HCT116 (cell line): ENCODE data around the gene MCF2L2. TPM values are rescaled to one million over a fixed set of nuclear protein-coding genes. Genes with fewer than 3 reads are reported as not detected.

Experiments used
- ATAC-seq: fragments of 200-7000 bp; cut with Tn5 transposase; 2 replicates; pipeline ENCODE4 v1.9.1; 2020; ENCODE audit warnings: mild to moderate bottlenecking, moderate library complexity
- BruUV-seq: library from RNA; stranded (reverse); fragments of 400-500 nt; replicated peaks from 2 replicates; lab custom pipeline; 2021; lab: Mats Ljungman, UMichigan
- CTCF ChIA-PET: fragments of 300-600 bp; sonication (Branson Sonifier 250); formaldehyde crosslinking; loops from one replicate; lab custom pipeline; 2021; ENCODE audit warnings: antibody characterized with exemption; lab: Charles Lee
- POLR2A ChIA-PET: fragments of 300-600, 350-600 bp; sonication (Branson Sonifier 250); formaldehyde crosslinking; loops from one replicate; lab custom pipeline; 2021; ENCODE audit warnings: antibody characterized with exemption; lab: Charles Lee
- RAD21 ChIA-PET, 2 experiments: fragments of 300-600 bp; sonication (Branson Sonifier 250); formaldehyde crosslinking; loops; one replicate each; lab custom pipeline; 2023; ENCODE audit warnings: low total read pairs in 2 of 2; ENCODE audit not compliant: uncharacterized antibody in 2 of 2, unreplicated experiment in 2 of 2, low non-redundant PET in 1 of 2; lab: Charles Lee
- DNase-seq: peaks from one replicate; pipeline ENCODE4 v3.0.0-alpha.2; 2010; ENCODE audit warnings: low read depth, low spot score
- H2AFZ ChIP-seq: fragments of 200-600 bp; shearing (Covaris generic), sonication (generic); 2 replicates; pipeline ENCODE4 v1.6.1; 2017; ENCODE audit warnings: low read depth, mixed run types, mixed read lengths, antibody characterized with exemption, low read length; ENCODE audit not compliant: poor library complexity, severe bottlenecking
- H3K27ac ChIP-seq: 2 replicates; pipeline ENCODE4 v1.5.1; 2012; ENCODE audit warnings: low read depth, low read length
- H3K27me3 ChIP-seq: fragments of 200-600 bp; sonication (generic); 2 replicates; pipeline ENCODE4 v1.6.1; 2016; ENCODE audit warnings: mixed run types, low read length, mixed read lengths; ENCODE audit not compliant: insufficient read depth
- H3K36me3 ChIP-seq, 2 experiments: fragments of 200-500 bp in 1 of 2; fragments of 200-600 bp in 1 of 2; sonication (Bioruptor generic) in 1 of 2; sonication (generic) in 1 of 2; 2 replicates each; pipeline versions ENCODE4 v1.5.1 to v1.6.1; 2014 to 2016; ENCODE audit warnings: low read length in 2 of 2, inconsistent platforms in 1 of 2, mixed read lengths in 1 of 2, mixed run types in 1 of 2; ENCODE audit not compliant: insufficient read depth in 2 of 2, control insufficient read depth in 1 of 2
- H3K4me1 ChIP-seq, 2 experiments: fragments of 200-600 bp in 1 of 2; sonication (generic) in 1 of 2; 2 replicates each; pipeline versions ENCODE4 v1.5.1 to v1.6.1; 2012 to 2017; ENCODE audit warnings: low read length in 2 of 2, inconsistent platforms in 1 of 2, mild to moderate bottlenecking in 1 of 2, mixed read lengths in 1 of 2, mixed run types in 1 of 2, moderate library complexity in 1 of 2; ENCODE audit not compliant: insufficient read depth in 2 of 2, control insufficient read depth in 1 of 2
- H3K4me2 ChIP-seq: fragments of 200-600 bp; sonication (generic); 2 replicates; pipeline ENCODE4 v1.6.1; 2017; ENCODE audit warnings: mixed run types, low read length, mixed read lengths
- H3K4me3 ChIP-seq, 2 experiments: fragments of 200-600 bp in 1 of 2; sonication (generic) in 1 of 2; replicated peaks in 1 of 2; 2 replicates each; pipeline ENCODE4 v1.5.1; 2011 to 2016; ENCODE audit warnings: low read length in 2 of 2, control low read depth in 1 of 2, low read depth in 1 of 2, mild to moderate bottlenecking in 1 of 2, mixed read lengths in 1 of 2, mixed run types in 1 of 2
- H3K79me2 ChIP-seq: fragments of 200-600 bp; sonication (generic); 2 replicates; pipeline ENCODE4 v1.6.1; 2017; ENCODE audit warnings: mild to moderate bottlenecking, mixed run types, low read length, moderate library complexity, mixed read lengths; ENCODE audit not compliant: insufficient read depth
- H3K9ac ChIP-seq: fragments of 200-600 bp; sonication (generic); 2 replicates; pipeline ENCODE4 v1.6.1; 2016; ENCODE audit warnings: low read length, mixed read lengths
- H3K9me2 ChIP-seq: fragments of 200-600 bp; sonication (generic), shearing (Covaris generic); 2 replicates; pipeline ENCODE4 v1.6.1; 2017; ENCODE audit warnings: mixed run types, mild to moderate bottlenecking, moderate library complexity; ENCODE audit not compliant: insufficient read depth
- H3K9me3 ChIP-seq, 2 experiments: fragments of 200-500 bp in 1 of 2; fragments of 200-600 bp in 1 of 2; sonication (Bioruptor generic) in 1 of 2; sonication (generic) in 1 of 2; 2 replicates each; pipeline ENCODE4 v1.6.1; 2014 to 2017; ENCODE audit warnings: low read length in 2 of 2, mixed read lengths in 2 of 2, inconsistent platforms in 1 of 2, low read depth in 1 of 2, mild to moderate bottlenecking in 1 of 2, mixed run types in 1 of 2, moderate library complexity in 1 of 2; ENCODE audit not compliant: control insufficient read depth in 1 of 2, insufficient read depth in 1 of 2
- H4K20me1 ChIP-seq: fragments of 200-600 bp; sonication (generic), shearing (Covaris generic); 2 replicates; pipeline ENCODE4 v1.6.1; 2017; ENCODE audit warnings: mixed run types, mild to moderate bottlenecking, moderate library complexity; ENCODE audit not compliant: insufficient read depth
- ELF1 ChIP-seq: IDR thresholded peaks from 2 replicates; pipeline ENCODE4 v1.6.1; 2012; ENCODE audit warnings: low read depth, borderline replicate concordance
- SIN3A ChIP-seq: IDR thresholded peaks from 2 replicates; pipeline ENCODE4 v1.6.1; 2012; ENCODE audit warnings: low read depth
- ZNF274 ChIP-seq: fragments of 200-500 bp; sonication (Bioruptor generic); IDR thresholded peaks from 2 replicates; pipeline ENCODE4 v1.6.1; 2014; ENCODE audit warnings: mild to moderate bottlenecking, low read depth, low read length, inconsistent platforms
- intact Hi-C: fragments of 100-400 bp; cut with micrococcal nuclease; formaldehyde crosslinking; loops from 2 replicates; pipeline ENCODE4 v1.10.0; 2022
- total RNA-seq: library from RNA; stranded (reverse); gene quantifications from one replicate; pipeline ENCODE4 v1.2.1, GENCODE V29; 2021; ENCODE audit not compliant: unreplicated experiment
- TF ChIP-seq, protein P1 (sequence below): IDR thresholded peaks from 2 replicates; pipeline ENCODE4 v1.6.1; 2012; ENCODE audit warnings: low read depth
- TF ChIP-seq, protein P2 (sequence below), 3 experiments: fragments of 200-600 bp in 1 of 3; sonication (generic) in 1 of 3; IDR thresholded peaks in 2 of 3; conservative IDR thresholded peaks in 1 of 3; 2 replicates each; pipeline ENCODE4 v1.5.1; 2012 to 2017; ENCODE audit warnings: low read depth in 2 of 3, low read length in 2 of 3, antibody characterized with exemption in 1 of 3, borderline replicate concordance in 1 of 3, control low read depth in 1 of 3, mild to moderate bottlenecking in 1 of 3, mixed read lengths in 1 of 3, mixed run types in 1 of 3, moderate library complexity in 1 of 3; ENCODE audit not compliant: insufficient read depth in 1 of 3

Gene MCF2L2
- total RNA-seq, 1 experiment from 2014 or later, result 1.5 TPM

DNA sequence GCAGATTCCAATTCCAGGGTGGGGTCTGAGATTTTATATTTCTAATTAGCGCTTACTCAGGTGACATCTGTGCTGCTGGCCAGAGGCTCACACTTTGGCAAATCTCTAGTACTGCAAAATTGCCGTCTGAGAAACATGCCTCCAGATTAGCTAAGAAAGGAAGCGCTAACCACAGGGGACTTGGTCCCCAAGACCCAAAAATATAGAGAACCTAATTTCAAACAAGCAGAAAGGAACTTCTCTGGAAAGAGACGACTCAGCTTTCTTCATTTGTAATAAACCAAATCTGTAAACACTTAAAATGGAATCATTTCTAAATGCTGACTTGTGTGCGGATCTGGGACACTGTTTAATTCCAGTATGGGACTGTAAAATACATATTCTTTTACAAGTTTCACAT is 119.7 kb downstream of the MCF2L2 start:
- BruUV-seq, result no TSS peak
- Histone ChIP-seq H3K4me1 (peaks cover 0 to 12% of the 10 kb centered on the region in 2 experiments; a peak in 2 of 4 replicates), H3K4me2 (no peak overlapping the region), H3K4me3 (no peak overlapping the region), H3K27me3 (no peaks in the 10 kb centered on the region), H3K9me2 (no peaks in the 10 kb centered on the region), H2AFZ (no peak overlapping the region), H3K9me3 (no peaks in the 10 kb centered on the region), H3K9ac (no peak overlapping the region), H3K36me3 (no peaks in the 10 kb centered on the region), H3K27ac (no peak overlapping the region), H3K79me2 (no peaks in the 10 kb centered on the region), H4K20me1 (no peaks in the 10 kb centered on the region)
- no peak for ATAC-seq
- ChIA-PET RAD21 (no interaction called here), CTCF (no interaction called here), POLR2A (interaction anchor here (0.9 kb wide), 1 partner anchor 10 kb away, joined by 3 read pairs; no protein-coding TSS in a partner anchor)
- DNase-seq, result no peak
- intact Hi-C loops, result no loop called here
- TF ChIP-seq, protein P1, sequence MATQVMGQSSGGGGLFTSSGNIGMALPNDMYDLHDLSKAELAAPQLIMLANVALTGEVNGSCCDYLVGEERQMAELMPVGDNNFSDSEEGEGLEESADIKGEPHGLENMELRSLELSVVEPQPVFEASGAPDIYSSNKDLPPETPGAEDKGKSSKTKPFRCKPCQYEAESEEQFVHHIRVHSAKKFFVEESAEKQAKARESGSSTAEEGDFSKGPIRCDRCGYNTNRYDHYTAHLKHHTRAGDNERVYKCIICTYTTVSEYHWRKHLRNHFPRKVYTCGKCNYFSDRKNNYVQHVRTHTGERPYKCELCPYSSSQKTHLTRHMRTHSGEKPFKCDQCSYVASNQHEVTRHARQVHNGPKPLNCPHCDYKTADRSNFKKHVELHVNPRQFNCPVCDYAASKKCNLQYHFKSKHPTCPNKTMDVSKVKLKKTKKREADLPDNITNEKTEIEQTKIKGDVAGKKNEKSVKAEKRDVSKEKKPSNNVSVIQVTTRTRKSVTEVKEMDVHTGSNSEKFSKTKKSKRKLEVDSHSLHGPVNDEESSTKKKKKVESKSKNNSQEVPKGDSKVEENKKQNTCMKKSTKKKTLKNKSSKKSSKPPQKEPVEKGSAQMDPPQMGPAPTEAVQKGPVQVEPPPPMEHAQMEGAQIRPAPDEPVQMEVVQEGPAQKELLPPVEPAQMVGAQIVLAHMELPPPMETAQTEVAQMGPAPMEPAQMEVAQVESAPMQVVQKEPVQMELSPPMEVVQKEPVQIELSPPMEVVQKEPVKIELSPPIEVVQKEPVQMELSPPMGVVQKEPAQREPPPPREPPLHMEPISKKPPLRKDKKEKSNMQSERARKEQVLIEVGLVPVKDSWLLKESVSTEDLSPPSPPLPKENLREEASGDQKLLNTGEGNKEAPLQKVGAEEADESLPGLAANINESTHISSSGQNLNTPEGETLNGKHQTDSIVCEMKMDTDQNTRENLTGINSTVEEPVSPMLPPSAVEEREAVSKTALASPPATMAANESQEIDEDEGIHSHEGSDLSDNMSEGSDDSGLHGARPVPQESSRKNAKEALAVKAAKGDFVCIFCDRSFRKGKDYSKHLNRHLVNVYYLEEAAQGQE, result no peak
- no peak for TF ChIP-seq ELF1
- no peak for TF ChIP-seq ZNF274
- TF ChIP-seq, protein P2, sequence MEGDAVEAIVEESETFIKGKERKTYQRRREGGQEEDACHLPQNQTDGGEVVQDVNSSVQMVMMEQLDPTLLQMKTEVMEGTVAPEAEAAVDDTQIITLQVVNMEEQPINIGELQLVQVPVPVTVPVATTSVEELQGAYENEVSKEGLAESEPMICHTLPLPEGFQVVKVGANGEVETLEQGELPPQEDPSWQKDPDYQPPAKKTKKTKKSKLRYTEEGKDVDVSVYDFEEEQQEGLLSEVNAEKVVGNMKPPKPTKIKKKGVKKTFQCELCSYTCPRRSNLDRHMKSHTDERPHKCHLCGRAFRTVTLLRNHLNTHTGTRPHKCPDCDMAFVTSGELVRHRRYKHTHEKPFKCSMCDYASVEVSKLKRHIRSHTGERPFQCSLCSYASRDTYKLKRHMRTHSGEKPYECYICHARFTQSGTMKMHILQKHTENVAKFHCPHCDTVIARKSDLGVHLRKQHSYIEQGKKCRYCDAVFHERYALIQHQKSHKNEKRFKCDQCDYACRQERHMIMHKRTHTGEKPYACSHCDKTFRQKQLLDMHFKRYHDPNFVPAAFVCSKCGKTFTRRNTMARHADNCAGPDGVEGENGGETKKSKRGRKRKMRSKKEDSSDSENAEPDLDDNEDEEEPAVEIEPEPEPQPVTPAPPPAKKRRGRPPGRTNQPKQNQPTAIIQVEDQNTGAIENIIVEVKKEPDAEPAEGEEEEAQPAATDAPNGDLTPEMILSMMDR (IDR thresholded peaks at IDR 0.05 in 2 of 3, conservative IDR thresholded peaks at IDR 0.05 in 1 of 3; ENCODE audit: borderline replicate concordance in 1 of 3, insufficient read depth in 1 of 3, low read depth in 2 of 3, low read length in 2 of 3), result no peak
- no peak for TF ChIP-seq SIN3A
